ENCODE measurements around the gene TBC1D8. TPM values are rescaled to one million over a fixed set of nuclear protein-coding genes. Genes with fewer than 3 reads are reported as not detected.

The TBC1D8 gene
- total and polyA plus RNA-seq, 4 donors = 10.4 to 38.6 (median 13.4) TPM

GRCh38 chr2:101023327-101024107 is 127.7 kb downstream of the TBC1D8 start:
- H3K36me3 ChIP-seq (ENCODE audit: control insufficient read depth in 4 of 4, insufficient read depth in 3 of 4, low read depth in 1 of 4, low read length in 3 of 4) = peaks cover 6 to 41% (median 30%) of the 10 kb centered on the region in 4 donors
- WGBS = 98% methylated on average over 6 of the region's 6 CpGs
- no peaks in the 10 kb centered on the region for H3K4me1 ChIP-seq (ENCODE audit: control insufficient read depth in 4 of 4, insufficient read depth in 4 of 4, low read length in 3 of 4)
- H3K27ac ChIP-seq (ENCODE audit: low read depth in 1 of 2, low read length in 2 of 2) = no peak overlapping the region
- no peaks in the 10 kb centered on the region for H3K27me3 ChIP-seq (ENCODE audit: control insufficient read depth in 4 of 4, insufficient read depth in 4 of 4, low read length in 3 of 4)
- H3K4me3 ChIP-seq (ENCODE audit: low read depth in 1 of 3, low read length in 3 of 3) = no peak overlapping the region
- DNase-seq (ENCODE audit: low spot score) = no peak
- TF ChIP-seq RXRA (IDR thresholded peaks at IDR 0.05) (no peak), FOXA1 (IDR thresholded peaks at IDR 0.05) (no peak), ZBTB33 (IDR thresholded peaks at IDR 0.05) (no peak), GABPA (IDR thresholded peaks at IDR 0.05 in 1 of 2, conservative IDR thresholded peaks at IDR 0.05 in 1 of 2) (no peak), YY1 (IDR thresholded peaks at IDR 0.05) (no peak), MAX (IDR thresholded peaks at IDR 0.05) (no peak), REST (IDR thresholded peaks at IDR 0.05) (no peak), TAF1 (conservative IDR thresholded peaks at IDR 0.05) (no peak), ATF3 (IDR thresholded peaks at IDR 0.05) (no peak), HNF4G (IDR thresholded peaks at IDR 0.05) (no peak), HNF4A (conservative IDR thresholded peaks at IDR 0.05) (no peak)
- no peaks in the 10 kb centered on the region for H3K9me3 ChIP-seq (ENCODE audit: control insufficient read depth in 4 of 4, low read length in 3 of 4)
- no peak overlapping the region for H3K9ac ChIP-seq (ENCODE audit: low read depth in 1 of 2, low read length in 2 of 2)

GRCh38 chr2:101022221-101022620 is 129.0 kb downstream of the TBC1D8 start:
- H3K9ac ChIP-seq (ENCODE audit: low read depth in 1 of 2, low read length in 2 of 2) = no peak overlapping the region
- no peak overlapping the region for H3K4me3 ChIP-seq (ENCODE audit: low read depth in 1 of 3, low read length in 3 of 3)
- DNase-seq (ENCODE audit: low spot score) = no peak
- no peak for TF ChIP-seq ZBTB33 (IDR thresholded peaks at IDR 0.05)
- no peak for TF ChIP-seq MAX (IDR thresholded peaks at IDR 0.05)
- no peak for TF ChIP-seq FOXA2 (IDR thresholded peaks at IDR 0.05)
- no peak for TF ChIP-seq RAD21 (IDR thresholded peaks at IDR 0.05)
- TF ChIP-seq ATF3 (IDR thresholded peaks at IDR 0.05) = no peak
- TF ChIP-seq YY1 (IDR thresholded peaks at IDR 0.05) = no peak
- TF ChIP-seq HNF4A (conservative IDR thresholded peaks at IDR 0.05) = no peak
- TF ChIP-seq RXRA (IDR thresholded peaks at IDR 0.05) = no peak
- peaks cover 3 to 38% (median 29%) of the 10 kb centered on the region in 4 donors for H3K36me3 ChIP-seq (ENCODE audit: control insufficient read depth in 4 of 4, insufficient read depth in 3 of 4, low read depth in 1 of 4, low read length in 3 of 4)
- WGBS = 89% methylated on average over 16 of the region's 16 CpGs
- no peaks in the 10 kb centered on the region for H3K9me3 ChIP-seq (ENCODE audit: control insufficient read depth in 4 of 4, low read length in 3 of 4)
- H3K27me3 ChIP-seq (ENCODE audit: control insufficient read depth in 4 of 4, insufficient read depth in 4 of 4, low read length in 3 of 4) = no peaks in the 10 kb centered on the region
- no peaks in the 10 kb centered on the region for H3K4me1 ChIP-seq (ENCODE audit: control insufficient read depth in 4 of 4, insufficient read depth in 4 of 4, low read length in 3 of 4)
- no peak overlapping the region for H3K27ac ChIP-seq (ENCODE audit: low read depth in 1 of 2, low read length in 2 of 2)
